H9 (cell line): ENCODE data around the gene COPS9. TPM values are rescaled to one million over a fixed set of nuclear protein-coding genes. Genes with fewer than 3 reads are reported as not detected.

ENCODE experiments used
- DNase-seq: peaks from one replicate; pipeline ENCODE4 v3.0.0-alpha.2; 2017
- H2AFZ ChIP-seq: one replicate; pipeline ENCODE4 v1.6.1; 2013; ENCODE audit warnings: mild to moderate bottlenecking, low read length, control low read depth, moderate library complexity
- H2AK5ac ChIP-seq: 2 replicates; pipeline ENCODE4 v1.6.1; 2013; ENCODE audit warnings: low read length, control low read depth, mixed read lengths; ENCODE audit not compliant: insufficient read length
- H2BK120ac ChIP-seq: one replicate; pipeline ENCODE4 v1.6.1; 2013; ENCODE audit warnings: low read depth, mild to moderate bottlenecking, low read length, control low read depth, inconsistent platforms; ENCODE audit not compliant: poor library complexity, severe bottlenecking
- H2BK12ac ChIP-seq: 2 replicates; pipeline ENCODE4 v1.6.1; 2013; ENCODE audit warnings: low read length, control low read depth, mixed read lengths, low read depth; ENCODE audit not compliant: insufficient read length
- H2BK15ac ChIP-seq: 2 replicates; pipeline ENCODE4 v1.6.1; 2013; ENCODE audit warnings: low read depth, low read length, control low read depth
- H2BK20ac ChIP-seq: one replicate; pipeline ENCODE4 v1.6.1; 2013; ENCODE audit warnings: low read depth, mild to moderate bottlenecking, low read length, control low read depth, inconsistent platforms; ENCODE audit not compliant: poor library complexity, severe bottlenecking
- H2BK5ac ChIP-seq: 2 replicates; pipeline ENCODE4 v1.6.1; 2013; ENCODE audit warnings: low read length, control low read depth, mixed read lengths; ENCODE audit not compliant: insufficient read length
- H3K14ac ChIP-seq: 2 replicates; pipeline ENCODE4 v1.6.1; 2013; ENCODE audit warnings: low read length, control low read depth; ENCODE audit not compliant: insufficient read depth
- H3K18ac ChIP-seq: 2 replicates; pipeline ENCODE4 v1.6.1; 2013; ENCODE audit warnings: low read depth, mild to moderate bottlenecking, mixed read lengths, low read length, control low read depth; ENCODE audit not compliant: insufficient read length
- H3K23ac ChIP-seq: 2 replicates; pipeline ENCODE4 v1.6.1; 2013; ENCODE audit warnings: low read length, control low read depth, mixed read lengths, low read depth; ENCODE audit not compliant: insufficient read length
- H3K23me2 ChIP-seq: 2 replicates; pipeline ENCODE4 v1.6.1; 2013; ENCODE audit warnings: low read depth, mild to moderate bottlenecking, mixed read lengths, low read length, control low read depth; ENCODE audit not compliant: insufficient read length, poor library complexity, severe bottlenecking
- H3K27ac ChIP-seq: 2 replicates; pipeline ENCODE4 v1.5.1; 2013; ENCODE audit warnings: low read length, control low read depth, mixed read lengths, low read depth; ENCODE audit not compliant: insufficient read length
- H3K27me3 ChIP-seq: 2 replicates; pipeline ENCODE4 v1.6.1; 2013; ENCODE audit warnings: low read length, control low read depth, inconsistent platforms; ENCODE audit not compliant: insufficient read depth
- H3K4ac ChIP-seq: 2 replicates; pipeline ENCODE4 v1.6.1; 2013; ENCODE audit warnings: low read depth, mild to moderate bottlenecking, control low read depth, inconsistent platforms, low read length, moderate library complexity
- H3K4me1 ChIP-seq: 2 replicates; pipeline ENCODE4 v1.6.1; 2013; ENCODE audit warnings: low read length, control low read depth, inconsistent platforms; ENCODE audit not compliant: insufficient read depth
- H3K4me2 ChIP-seq: 2 replicates; pipeline ENCODE4 v1.6.1; 2013; ENCODE audit warnings: low read length, control low read depth, mixed read lengths; ENCODE audit not compliant: insufficient read length, insufficient read depth
- H3K56ac ChIP-seq: 2 replicates; pipeline ENCODE4 v1.6.1; 2013; ENCODE audit warnings: low read depth, mild to moderate bottlenecking, mixed read lengths, low read length, control low read depth; ENCODE audit not compliant: insufficient read length
- H3K79me1 ChIP-seq: 2 replicates; pipeline ENCODE4 v1.6.1; 2013; ENCODE audit warnings: low read depth, mild to moderate bottlenecking, moderate library complexity, low read length, control low read depth, inconsistent platforms; ENCODE audit not compliant: insufficient read depth, poor library complexity, severe bottlenecking
- H3K79me2 ChIP-seq: 2 replicates; pipeline ENCODE4 v1.6.1; 2013; ENCODE audit warnings: low read length, control low read depth, inconsistent platforms; ENCODE audit not compliant: insufficient read depth
- H3K9ac ChIP-seq: 2 replicates; pipeline ENCODE4 v1.6.1; 2013; ENCODE audit warnings: low read length, control low read depth, mixed read lengths; ENCODE audit not compliant: insufficient read length; ENCODE audit errors: extremely low read depth
- H3K9me3 ChIP-seq: one replicate; pipeline ENCODE4 v1.6.1; 2013; ENCODE audit warnings: low read depth, low read length, inconsistent platforms; ENCODE audit not compliant: control insufficient read depth
- H3T11ph ChIP-seq: one replicate; pipeline ENCODE4 v1.6.1; 2013; ENCODE audit warnings: mild to moderate bottlenecking, low read length, control low read depth, inconsistent platforms
- H4K20me1 ChIP-seq: one replicate; pipeline ENCODE4 v1.6.1; 2013; ENCODE audit not compliant: control insufficient read depth, insufficient read length, insufficient read depth
- H4K5ac ChIP-seq: 2 replicates; pipeline ENCODE4 v1.6.1; 2013; ENCODE audit warnings: low read depth, mild to moderate bottlenecking, mixed read lengths, low read length, control low read depth; ENCODE audit not compliant: insufficient read length
- H4K8ac ChIP-seq: replicated peaks from 2 replicates; pipeline ENCODE4 v1.6.1; 2013; ENCODE audit warnings: low read length, control low read depth, mixed read lengths, low read depth; ENCODE audit not compliant: insufficient read length
- H4K91ac ChIP-seq: 2 replicates; pipeline ENCODE4 v1.6.1; 2013; ENCODE audit warnings: low read depth, mild to moderate bottlenecking, moderate library complexity, mixed read lengths, low read length, control low read depth; ENCODE audit not compliant: insufficient read length
- H3K27ac Mint-ChIP-seq, 3 experiments: 2 replicates in 2 of 3; 3 replicates in 1 of 3; pipeline ENCODE4 v1.8.0; 2020 to 2021; ENCODE audit warnings: mixed read lengths in 3 of 3, mild to moderate bottlenecking in 1 of 3, moderate library complexity in 1 of 3
- H3K27me3 Mint-ChIP-seq: 2 replicates; pipeline ENCODE4 v1.8.0; 2021; ENCODE audit warnings: low read depth, mild to moderate bottlenecking, moderate library complexity, mixed read lengths
- H3K36me3 Mint-ChIP-seq, 3 experiments: 2 replicates in 2 of 3; 3 replicates in 1 of 3; pipeline ENCODE4 v1.8.0; 2020 to 2021; ENCODE audit warnings: low read depth in 3 of 3, mixed read lengths in 3 of 3; ENCODE audit not compliant: insufficient read depth in 1 of 3
- H3K4me1 Mint-ChIP-seq, 2 experiments: 2 replicates each; pipeline ENCODE4 v1.8.0; 2020; ENCODE audit warnings: mixed read lengths in 2 of 2
- H3K4me3 Mint-ChIP-seq, 2 experiments: 2 replicates in 1 of 2; 3 replicates in 1 of 2; pipeline ENCODE4 v1.8.0; 2020 to 2021; ENCODE audit warnings: mild to moderate bottlenecking in 2 of 2, mixed read lengths in 2 of 2, moderate library complexity in 1 of 2
- H3K9me3 Mint-ChIP-seq, 2 experiments: 2 replicates in 1 of 2; 3 replicates in 1 of 2; pipeline ENCODE4 v1.8.0; 2020; ENCODE audit warnings: mild to moderate bottlenecking in 2 of 2, mixed read lengths in 2 of 2, moderate library complexity in 1 of 2
- WGBS: extraction: QIAGEN DNeasy Blood & Tissue Kit; methylation state at CpG from one replicate; pipeline ENCODE4 v1.1.7; 2013; ENCODE audit warnings: missing lambda C conversion rate, low lambda C conversion rate, mixed read lengths; ENCODE audit not compliant: insufficient read length; ENCODE audit errors: extremely low coverage; 5-methylcytosine and 5-hydroxymethylcytosine counted together
- total RNA-seq: library from RNA; stranded (reverse); gene quantifications from 2 replicates; pipeline ENCODE4 v1.2.1, GENCODE V29; 2021
- TF ChIP-seq, protein P1 (sequence below): fragments of 200-600 bp; sonication (generic); conservative IDR thresholded peaks from 3 replicates; pipeline ENCODE4 v1.8.0; 2021; ENCODE audit warnings: antibody characterized with exemption, mild to moderate bottlenecking

Gene COPS9
- total RNA-seq, 1 experiment from 2014 or later, result 142 TPM

- no peaks in the 10 kb centered on the region for H4K20me1 ChIP-seq
- H3K4ac ChIP-seq, result no peak overlapping the region
- no peak overlapping the region for H2BK15ac ChIP-seq
- no peak overlapping the region for H3K23ac ChIP-seq
- peaks cover 8 to 17% of the 10 kb centered on the region in 2 experiments for H3K4me1 Mint-ChIP-seq
- no peaks in the 10 kb centered on the region for H3K79me1 ChIP-seq
- H3K18ac ChIP-seq, result no peak overlapping the region
- no peak overlapping the region for H3K27ac Mint-ChIP-seq
- no peak overlapping the region for H3K9ac ChIP-seq
- H3K14ac ChIP-seq, result no peak overlapping the region; the same call in 1 of the 2 replicates
- H3K4me2 ChIP-seq, result no peak overlapping the region
- H3K36me3 Mint-ChIP-seq, result peaks cover 0 to 4% (median 0%) of the 10 kb centered on the region in 3 experiments; a peak in 3 of 7 replicates
- H3K27me3 ChIP-seq, result no peaks in the 10 kb centered on the region
- no peak overlapping the region for H3T11ph ChIP-seq
- H2AK5ac ChIP-seq, result no peak overlapping the region
- H3K9me3 Mint-ChIP-seq, result peaks cover 8 to 13% of the 10 kb centered on the region in 2 experiments
- no peak for DNase-seq
- no peak overlapping the region for H3K56ac ChIP-seq
- H4K5ac ChIP-seq, result no peak overlapping the region
- no peaks in the 10 kb centered on the region for H3K9me3 ChIP-seq
- no peaks in the 10 kb centered on the region for H3K23me2 ChIP-seq
- no peak overlapping the region for H3K4me3 Mint-ChIP-seq
- no peak overlapping the region for H2BK5ac ChIP-seq
- no peaks in the 10 kb centered on the region for H3K4me1 ChIP-seq
- H2BK20ac ChIP-seq, result no peak overlapping the region
- H3K27me3 Mint-ChIP-seq, result peaks cover 31% of the 10 kb centered on the region
- H2BK12ac ChIP-seq, result no peak overlapping the region
- no peak overlapping the region for H3K27ac ChIP-seq
- no peak overlapping the region for H4K91ac ChIP-seq
- no CpG with 5 or more reads among the region's 15 CpGs for WGBS
- no peak overlapping the region for H2BK120ac ChIP-seq
- no peaks in the 10 kb centered on the region for H3K79me2 ChIP-seq
- H2AFZ ChIP-seq, result no peak overlapping the region
- no peak overlapping the region for H4K8ac ChIP-seq
- TF ChIP-seq, protein P1, sequence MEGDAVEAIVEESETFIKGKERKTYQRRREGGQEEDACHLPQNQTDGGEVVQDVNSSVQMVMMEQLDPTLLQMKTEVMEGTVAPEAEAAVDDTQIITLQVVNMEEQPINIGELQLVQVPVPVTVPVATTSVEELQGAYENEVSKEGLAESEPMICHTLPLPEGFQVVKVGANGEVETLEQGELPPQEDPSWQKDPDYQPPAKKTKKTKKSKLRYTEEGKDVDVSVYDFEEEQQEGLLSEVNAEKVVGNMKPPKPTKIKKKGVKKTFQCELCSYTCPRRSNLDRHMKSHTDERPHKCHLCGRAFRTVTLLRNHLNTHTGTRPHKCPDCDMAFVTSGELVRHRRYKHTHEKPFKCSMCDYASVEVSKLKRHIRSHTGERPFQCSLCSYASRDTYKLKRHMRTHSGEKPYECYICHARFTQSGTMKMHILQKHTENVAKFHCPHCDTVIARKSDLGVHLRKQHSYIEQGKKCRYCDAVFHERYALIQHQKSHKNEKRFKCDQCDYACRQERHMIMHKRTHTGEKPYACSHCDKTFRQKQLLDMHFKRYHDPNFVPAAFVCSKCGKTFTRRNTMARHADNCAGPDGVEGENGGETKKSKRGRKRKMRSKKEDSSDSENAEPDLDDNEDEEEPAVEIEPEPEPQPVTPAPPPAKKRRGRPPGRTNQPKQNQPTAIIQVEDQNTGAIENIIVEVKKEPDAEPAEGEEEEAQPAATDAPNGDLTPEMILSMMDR, result no peak
Observed at GRCh38 chr2:240151477-240152031, 15.4 kb upstream of the COPS9 start.
